ENCODE data around the gene SLMAP. TPM values are rescaled to one million over a fixed set of nuclear protein-coding genes. Genes with fewer than 3 reads are reported as not detected.

SLMAP gene
- total RNA-seq, 3 donors from 2014 or later (not counting 1 experiment from before 2014, with no cell fraction given): 79.4 to 98.6 (median 89.0) TPM

GRCh38 chr3:57948781-57949242, 192.7 kb downstream of the SLMAP start:
- no peak overlapping the region for H3K27ac ChIP-seq (ENCODE audit: low read length)
- H3K27ac Mint-ChIP-seq: no peak overlapping the region

DNA sequence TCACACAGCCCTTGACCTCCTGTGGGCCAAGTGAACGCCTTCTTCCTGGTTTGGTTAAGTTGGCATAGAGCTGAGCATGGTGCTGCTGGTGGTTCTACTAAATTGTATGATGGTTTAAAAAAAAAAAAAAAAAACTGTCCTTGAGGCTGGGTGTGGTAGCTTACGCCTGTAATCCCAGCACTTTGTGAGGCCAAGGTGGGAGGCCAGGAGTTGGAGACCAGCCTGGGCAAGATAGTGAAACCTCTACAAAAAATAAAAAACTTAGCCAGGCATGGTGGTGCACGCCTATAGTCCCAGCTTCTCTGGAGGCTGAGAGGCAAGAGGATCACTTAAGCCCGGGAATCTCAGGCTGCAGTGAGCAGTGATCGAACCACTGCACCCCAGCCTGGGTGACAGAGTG, 193.2 kb downstream of the SLMAP start:
- Histone ChIP-seq H3K9me3 (ENCODE audit: control insufficient read depth, insufficient read depth, low read length) (no peaks in the 10 kb centered on the region), H3K27me3 (ENCODE audit: control insufficient read depth, insufficient read depth, low read length) (no peaks in the 10 kb centered on the region), H3K27ac (ENCODE audit: low read length) (no peak overlapping the region), H3K4me1 (ENCODE audit: control insufficient read depth, insufficient read depth, low read length) (peaks cover 7% of the 10 kb centered on the region), H3K4me3 (ENCODE audit: low read length) (no peak overlapping the region), H3K36me3 (ENCODE audit: control insufficient read depth, insufficient read depth, low read length) (no peaks in the 10 kb centered on the region)
- no peak for TF ChIP-seq CTCF (IDR thresholded peaks at IDR 0.05)
- DNase-seq (no peak), ATAC-seq (no peak)
- no peak overlapping the region for H3K4me3 Mint-ChIP-seq
- H3K4me1 Mint-ChIP-seq: peaks cover 0 to 6% of the 10 kb centered on the region in 2 donors
- no peak overlapping the region for H3K27ac Mint-ChIP-seq
- peaks cover 0 to 3% of the 10 kb centered on the region in 2 donors for H3K27me3 Mint-ChIP-seq (ENCODE audit: low read depth in 2 of 2)
- intact Hi-C loops (cut with micrococcal nuclease): no loop called here
- H3K9me3 Mint-ChIP-seq: no peaks in the 10 kb centered on the region
- 84% methylated on average over 5 of the region's 5 CpGs for WGBS (ENCODE audit: insufficient coverage)
- no peaks in the 10 kb centered on the region for H3K36me3 Mint-ChIP-seq

More at GRCh38 chr3:57948781-57949242, 192.7 kb downstream of the SLMAP start:
- H3K4me3 Mint-ChIP-seq: no peak overlapping the region
- TF ChIP-seq CTCF (IDR thresholded peaks at IDR 0.05): no peak
- Histone ChIP-seq H3K4me1 (ENCODE audit: control insufficient read depth, insufficient read depth, low read length) (peaks cover 7% of the 10 kb centered on the region), H3K9me3 (ENCODE audit: control insufficient read depth, insufficient read depth, low read length) (no peaks in the 10 kb centered on the region), H3K4me3 (ENCODE audit: low read length) (no peak overlapping the region), H3K36me3 (ENCODE audit: control insufficient read depth, insufficient read depth, low read length) (no peaks in the 10 kb centered on the region), H3K27me3 (ENCODE audit: control insufficient read depth, insufficient read depth, low read length) (no peaks in the 10 kb centered on the region)
- ATAC-seq (no peak), DNase-seq (no peak)
- H3K36me3 Mint-ChIP-seq: no peaks in the 10 kb centered on the region
- no peaks in the 10 kb centered on the region for H3K9me3 Mint-ChIP-seq
- intact Hi-C loops (cut with micrococcal nuclease): no loop called here
- 87% methylated on average over 8 of the region's 9 CpGs for WGBS (ENCODE audit: insufficient coverage)
- H3K4me1 Mint-ChIP-seq: peaks cover 0 to 6% of the 10 kb centered on the region in 2 donors
- H3K27me3 Mint-ChIP-seq (ENCODE audit: low read depth in 2 of 2): peaks cover 0 to 3% of the 10 kb centered on the region in 2 donors

DNA sequence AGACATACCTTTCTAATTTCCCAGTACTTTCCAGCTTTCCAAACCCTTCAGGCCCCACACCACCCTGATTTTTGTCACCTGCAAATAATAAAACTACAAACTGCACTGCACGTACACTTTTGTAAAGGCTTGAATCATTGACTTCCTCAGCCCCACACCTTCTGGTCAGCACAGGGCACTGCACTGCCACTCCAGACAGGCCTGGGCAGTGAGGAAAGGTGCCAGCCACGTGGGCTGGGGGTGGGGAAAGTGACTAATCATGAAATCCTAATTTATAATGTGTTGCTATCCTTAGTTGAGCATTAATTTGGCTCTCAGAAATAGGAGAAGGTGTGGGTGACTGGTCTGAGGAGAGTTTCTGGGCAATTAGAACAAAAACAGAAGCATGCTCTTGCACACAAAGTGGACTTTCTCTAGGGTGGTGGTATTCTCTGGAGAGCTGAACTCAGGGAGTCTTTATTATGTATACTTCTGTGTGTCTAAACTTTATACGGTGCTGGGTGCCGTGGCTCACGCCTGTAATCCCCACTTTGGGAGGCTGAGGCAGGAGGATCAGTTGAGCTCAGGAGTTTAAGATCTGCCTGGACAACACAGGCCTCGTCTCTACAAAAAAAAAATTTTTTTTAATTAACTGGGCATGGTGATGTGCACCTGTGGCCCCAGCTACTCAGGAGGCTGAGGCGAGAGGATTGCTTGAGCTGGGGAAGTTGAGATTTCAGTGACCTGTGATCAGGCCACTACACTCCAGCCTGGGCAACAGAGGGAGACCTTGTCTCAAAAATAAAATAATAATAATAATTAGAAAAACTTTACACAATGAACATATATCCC, 193.9 kb downstream of the SLMAP start:
- no peak for DNase-seq

More for the DNA sequence above, 193.9 kb downstream of the SLMAP start:
- Histone ChIP-seq H3K9me3 (ENCODE audit: control insufficient read depth, insufficient read depth, low read length) (no peaks in the 10 kb centered on the region), H3K4me3 (ENCODE audit: low read length) (no peak overlapping the region), H3K4me1 (ENCODE audit: control insufficient read depth, insufficient read depth, low read length) (peaks cover 7% of the 10 kb centered on the region), H3K27me3 (ENCODE audit: control insufficient read depth, insufficient read depth, low read length) (no peaks in the 10 kb centered on the region), H3K27ac (ENCODE audit: low read length) (no peak overlapping the region), H3K36me3 (ENCODE audit: control insufficient read depth, insufficient read depth, low read length) (no peaks in the 10 kb centered on the region)
- TF ChIP-seq CTCF (IDR thresholded peaks at IDR 0.05): no peak
- no peak for ATAC-seq
- H3K4me3 Mint-ChIP-seq: no peak overlapping the region
- H3K36me3 Mint-ChIP-seq: no peaks in the 10 kb centered on the region
- H3K27me3 Mint-ChIP-seq (ENCODE audit: low read depth in 2 of 2): peaks cover 0 to 3% of the 10 kb centered on the region in 2 donors
- no peak overlapping the region for H3K27ac Mint-ChIP-seq
- WGBS (ENCODE audit: insufficient coverage): 78% methylated on average over 7 of the region's 7 CpGs
- no peaks in the 10 kb centered on the region for H3K9me3 Mint-ChIP-seq
- intact Hi-C loops (cut with micrococcal nuclease): no loop called here
- H3K4me1 Mint-ChIP-seq: peaks cover 0 to 6% of the 10 kb centered on the region in 2 donors
